ENCODE measurements around the gene NOA1.

NOA1 gene

GRCh38 chr4:56977321-56978012, at the start of gene NOA1:
Gene NOA1 (minus strand): TSS chr4:56977606. CDS start chr4:56977585, 21 bp downstream.
- H3K27ac ChIP-seq = peak within 1 kb of the TSS; percentile 89
- H4K20me1 ChIP-seq = peaks cover 74% of the 10 kb centered on the region
- no peaks in the 10 kb centered on the region for H3K27me3 ChIP-seq
- H3K4me2 ChIP-seq = peak within 1 kb of the TSS; percentile 96
- peak within 1 kb of the TSS; percentile 97 for H3K4me3 ChIP-seq
- H3K4me1 ChIP-seq = peaks cover 54% of the 10 kb centered on the region
- TF ChIP-seq Cebpa-rat (IDR thresholded peaks at IDR 0.05) = no peak
- H3K9me3 ChIP-seq = peaks cover 17% of the 10 kb centered on the region
- H3K9ac ChIP-seq = peak within 1 kb of the TSS; percentile 88
- H3K36me3 ChIP-seq = peaks cover 27% of the 10 kb centered on the region

- H3K9ac ChIP-seq = no peak overlapping the region
- peaks cover 56% of the 10 kb centered on the region for H4K20me1 ChIP-seq
- TF ChIP-seq Cebpa-rat (IDR thresholded peaks at IDR 0.05) = no peak
- H3K36me3 ChIP-seq = peaks cover 99% of the 10 kb centered on the region
- H3K27me3 ChIP-seq = no peaks in the 10 kb centered on the region
- H3K4me3 ChIP-seq = no peak overlapping the region
- no peak overlapping the region for H3K4me2 ChIP-seq
- no peaks in the 10 kb centered on the region for H3K4me1 ChIP-seq
- no peak overlapping the region for H3K27ac ChIP-seq
- no peaks in the 10 kb centered on the region for H3K9me3 ChIP-seq
Measured at GRCh38 chr4:57023104-57023503, 45.7 kb upstream of the NOA1 start.

GRCh38 chr4:57020467-57021101, 43.2 kb upstream of the NOA1 start:
- Histone ChIP-seq H3K4me2 (no peak overlapping the region), H3K36me3 (peaks cover 96% of the 10 kb centered on the region), H3K9me3 (no peaks in the 10 kb centered on the region), H4K20me1 (peaks cover 44% of the 10 kb centered on the region), H3K4me1 (no peaks in the 10 kb centered on the region), H3K27me3 (no peaks in the 10 kb centered on the region), H3K9ac (no peak overlapping the region), H3K27ac (no peak overlapping the region), H3K4me3 (no peak overlapping the region)
- TF ChIP-seq Cebpa-rat (IDR thresholded peaks at IDR 0.05) = no peak

GRCh38 chr4:57018980-57019379, 41.6 kb upstream of the NOA1 start:
- no peak overlapping the region for H3K27ac ChIP-seq
- TF ChIP-seq Cebpa-rat (IDR thresholded peaks at IDR 0.05) = no peak

GRCh38 chr4:57013543-57014120, 36.2 kb upstream of the NOA1 start:
- H3K4me1 ChIP-seq = no peaks in the 10 kb centered on the region
- no peak overlapping the region for H3K4me2 ChIP-seq
- H3K9ac ChIP-seq = no peak overlapping the region
- H3K27me3 ChIP-seq = no peaks in the 10 kb centered on the region
- no peak overlapping the region for H3K27ac ChIP-seq
- H3K9me3 ChIP-seq = no peaks in the 10 kb centered on the region
- no peak overlapping the region for H3K4me3 ChIP-seq
- no peak for TF ChIP-seq Cebpa-rat (IDR thresholded peaks at IDR 0.05)
- peaks cover 97% of the 10 kb centered on the region for H3K36me3 ChIP-seq
- H4K20me1 ChIP-seq = peaks cover 63% of the 10 kb centered on the region

More at GRCh38 chr4:57018980-57019379, 41.6 kb upstream of the NOA1 start:
- no peaks in the 10 kb centered on the region for H3K27me3 ChIP-seq
- H4K20me1 ChIP-seq = peaks cover 47% of the 10 kb centered on the region
- no peaks in the 10 kb centered on the region for H3K4me1 ChIP-seq
- peaks cover 97% of the 10 kb centered on the region for H3K36me3 ChIP-seq
- H3K9ac ChIP-seq = no peak overlapping the region
- H3K4me3 ChIP-seq = no peak overlapping the region
- H3K9me3 ChIP-seq = no peaks in the 10 kb centered on the region
- no peak overlapping the region for H3K4me2 ChIP-seq

GRCh38 chr4:56999751-57000150, 22.3 kb upstream of the NOA1 start:
- H3K9ac ChIP-seq = no peak overlapping the region
- H3K4me1 ChIP-seq = no peaks in the 10 kb centered on the region
- no peak overlapping the region for H3K4me2 ChIP-seq
- H3K9me3 ChIP-seq = no peaks in the 10 kb centered on the region
- H3K36me3 ChIP-seq = peaks cover 98% of the 10 kb centered on the region
- H3K4me3 ChIP-seq = no peak overlapping the region
- H3K27ac ChIP-seq = no peak overlapping the region
- no peak for TF ChIP-seq Cebpa-rat (IDR thresholded peaks at IDR 0.05)
- peaks cover 56% of the 10 kb centered on the region for H4K20me1 ChIP-seq
- no peaks in the 10 kb centered on the region for H3K27me3 ChIP-seq

GRCh38 chr4:56995525-56995924, 18.1 kb upstream of the NOA1 start:
- Histone ChIP-seq H3K4me1 (no peaks in the 10 kb centered on the region), H3K9me3 (no peaks in the 10 kb centered on the region), H3K4me3 (no peak overlapping the region), H4K20me1 (peaks cover 93% of the 10 kb centered on the region), H3K4me2 (no peak overlapping the region), H3K27ac (no peak overlapping the region), H3K27me3 (no peaks in the 10 kb centered on the region), H3K9ac (no peak overlapping the region), H3K36me3 (peaks cover 97% of the 10 kb centered on the region)
- no peak for TF ChIP-seq Cebpa-rat (IDR thresholded peaks at IDR 0.05)

- Histone ChIP-seq H3K4me1 (no peaks in the 10 kb centered on the region), H3K27me3 (no peaks in the 10 kb centered on the region), H3K27ac (no peak overlapping the region), H3K9me3 (no peaks in the 10 kb centered on the region), H3K4me2 (no peak overlapping the region), H4K20me1 (peaks cover 98% of the 10 kb centered on the region), H3K4me3 (no peak overlapping the region), H3K9ac (no peak overlapping the region), H3K36me3 (peaks cover 96% of the 10 kb centered on the region)
- no peak for TF ChIP-seq Cebpa-rat (IDR thresholded peaks at IDR 0.05)
Measured at GRCh38 chr4:56990109-56990905, 12.9 kb upstream of the NOA1 start.

- no peak overlapping the region for H3K4me2 ChIP-seq
- H3K27me3 ChIP-seq = no peaks in the 10 kb centered on the region
- no peak overlapping the region for H3K27ac ChIP-seq
- no peak for TF ChIP-seq Cebpa-rat (IDR thresholded peaks at IDR 0.05)
- no peak overlapping the region for H3K9ac ChIP-seq
- no peak overlapping the region for H3K4me3 ChIP-seq
- H3K36me3 ChIP-seq = peaks cover 87% of the 10 kb centered on the region
- H4K20me1 ChIP-seq = peaks cover 100% of the 10 kb centered on the region
- peaks cover 5% of the 10 kb centered on the region; the same call in 1 of the 2 replicates for H3K4me1 ChIP-seq
- H3K9me3 ChIP-seq = no peaks in the 10 kb centered on the region
Measured at GRCh38 chr4:56986952-56987351, 9.5 kb upstream of the NOA1 start.

All from BLaER1 (cell line).